A673 (cell line): ENCODE results near the gene FA2H.

ENCODE experiments used
- EZH2 ChIP-seq: fragments of 200-600 bp; sonication (generic); IDR thresholded peaks from 2 replicates; pipeline ENCODE4 v1.6.1; 2017; ENCODE audit warnings: borderline replicate concordance, low read depth, mild to moderate bottlenecking, mixed read lengths, antibody characterized with exemption, low read length; ENCODE audit not compliant: poor library complexity, severe bottlenecking
- TF ChIP-seq, protein P1 (sequence below): fragments of 300-800, 200-600 bp; sonication (generic); conservative IDR thresholded peaks from 2 replicates; pipeline ENCODE4 v1.5.1; 2017; ENCODE audit warnings: low read depth, mild to moderate bottlenecking, antibody characterized with exemption, low read length, moderate library complexity, mixed read lengths

GRCh38 chr16:74775255-74775654 is 635 bp upstream of the FA2H start:
- TF ChIP-seq, protein P1, sequence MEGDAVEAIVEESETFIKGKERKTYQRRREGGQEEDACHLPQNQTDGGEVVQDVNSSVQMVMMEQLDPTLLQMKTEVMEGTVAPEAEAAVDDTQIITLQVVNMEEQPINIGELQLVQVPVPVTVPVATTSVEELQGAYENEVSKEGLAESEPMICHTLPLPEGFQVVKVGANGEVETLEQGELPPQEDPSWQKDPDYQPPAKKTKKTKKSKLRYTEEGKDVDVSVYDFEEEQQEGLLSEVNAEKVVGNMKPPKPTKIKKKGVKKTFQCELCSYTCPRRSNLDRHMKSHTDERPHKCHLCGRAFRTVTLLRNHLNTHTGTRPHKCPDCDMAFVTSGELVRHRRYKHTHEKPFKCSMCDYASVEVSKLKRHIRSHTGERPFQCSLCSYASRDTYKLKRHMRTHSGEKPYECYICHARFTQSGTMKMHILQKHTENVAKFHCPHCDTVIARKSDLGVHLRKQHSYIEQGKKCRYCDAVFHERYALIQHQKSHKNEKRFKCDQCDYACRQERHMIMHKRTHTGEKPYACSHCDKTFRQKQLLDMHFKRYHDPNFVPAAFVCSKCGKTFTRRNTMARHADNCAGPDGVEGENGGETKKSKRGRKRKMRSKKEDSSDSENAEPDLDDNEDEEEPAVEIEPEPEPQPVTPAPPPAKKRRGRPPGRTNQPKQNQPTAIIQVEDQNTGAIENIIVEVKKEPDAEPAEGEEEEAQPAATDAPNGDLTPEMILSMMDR: no peak
- no peak for TF ChIP-seq EZH2
